ENCODE results near the gene HRCT1.
A peak's percentile ranks its signal among the peaks of the same experiment; 100 is the strongest.

Gene HRCT1

GRCh38 chr9:35863583-35863982 is 42.4 kb upstream of the HRCT1 start:
- no peak overlapping the region for H4K91ac ChIP-seq (ENCODE audit: low read depth, low read length, poor library complexity)
- no peak overlapping the region for H2BK15ac ChIP-seq (ENCODE audit: low read length)
- H3K36me3 ChIP-seq (replicated peaks in 1 of 2; ENCODE audit: control insufficient read depth in 2 of 2, insufficient read depth in 2 of 2, low read length in 2 of 2), result no peaks in the 10 kb centered on the region
- no peak overlapping the region for H2BK5ac ChIP-seq (ENCODE audit: low read length)
- H4K8ac ChIP-seq (ENCODE audit: low read depth, low read length), result no peak overlapping the region
- no peak overlapping the region for H3K4ac ChIP-seq (ENCODE audit: low read length)
- peaks cover 0 to 7% of the 10 kb centered on the region in 2 donors for H3K4me1 ChIP-seq (ENCODE audit: control insufficient read depth in 2 of 2, insufficient read depth in 1 of 2, low read depth in 1 of 2, low read length in 2 of 2)
- no peak overlapping the region for H3K4me3 ChIP-seq (ENCODE audit: low read length in 2 of 2)
- no peak overlapping the region for H2AK5ac ChIP-seq (ENCODE audit: low read depth, low read length)
- H2BK120ac ChIP-seq (ENCODE audit: low read depth, low read length), result no peak overlapping the region
- no peak overlapping the region for H3K18ac ChIP-seq (ENCODE audit: low read length)
- WGBS, 2 donors (ENCODE audit: extremely low coverage in 2 of 2, insufficient read length in 2 of 2, insufficient replicate concordance in 1 of 2), result no CpG with 5 or more reads among the region's 8 CpGs
- H2AFZ ChIP-seq (ENCODE audit: low read length), result no peak overlapping the region
- H3K27ac ChIP-seq (replicated peaks; ENCODE audit: low read length), result no peak overlapping the region
- peaks cover 0 to 11% (median 0%) of the 10 kb centered on the region in 3 experiments for H3K27me3 ChIP-seq (ENCODE audit: control insufficient read depth in 3 of 3, insufficient read depth in 3 of 3, low read depth in 1 of 3, low read length in 3 of 3)
- no peak overlapping the region for H3K23ac ChIP-seq (ENCODE audit: low read depth, low read length, poor library complexity)
- no peak overlapping the region for H3K9ac ChIP-seq (ENCODE audit: low read depth, low read length, poor library complexity)
- no peak overlapping the region for H2BK12ac ChIP-seq (ENCODE audit: low read length)
- H3K79me1 ChIP-seq (ENCODE audit: low read depth, low read length), result no peaks in the 10 kb centered on the region
- H3K4me2 ChIP-seq (ENCODE audit: insufficient read depth, low read length, poor library complexity, severe bottlenecking), result no peak overlapping the region
- H3K14ac ChIP-seq (ENCODE audit: low read length), result no peak overlapping the region
- no peak for DNase-seq (ENCODE audit: low spot score)
- no peaks in the 10 kb centered on the region for H3K9me3 ChIP-seq (replicated peaks in 1 of 2; ENCODE audit: control insufficient read depth in 2 of 2, insufficient read depth in 1 of 2, low read depth in 1 of 2, low read length in 2 of 2)

- H3K18ac ChIP-seq (ENCODE audit: low read length), result no peak overlapping the region
- no peak overlapping the region for H3K4ac ChIP-seq (ENCODE audit: low read length)
- no peaks in the 10 kb centered on the region for H3K79me1 ChIP-seq (ENCODE audit: low read depth, low read length)
- peaks cover 0 to 10% of the 10 kb centered on the region in 2 donors for H3K4me1 ChIP-seq (ENCODE audit: control insufficient read depth in 2 of 2, insufficient read depth in 1 of 2, low read depth in 1 of 2, low read length in 2 of 2)
- no peak overlapping the region for H2AK5ac ChIP-seq (ENCODE audit: low read depth, low read length)
- no peak overlapping the region for H2BK12ac ChIP-seq (ENCODE audit: low read length)
- no peak for DNase-seq (ENCODE audit: low spot score)
- no peak overlapping the region for H2BK5ac ChIP-seq (ENCODE audit: low read length)
- no peak overlapping the region for H4K91ac ChIP-seq (ENCODE audit: low read depth, low read length, poor library complexity)
- no peak overlapping the region for H3K27ac ChIP-seq (replicated peaks; ENCODE audit: low read length)
- peaks cover 0 to 3% of the 10 kb centered on the region in 2 donors for H3K9me3 ChIP-seq (replicated peaks in 1 of 2; ENCODE audit: control insufficient read depth in 2 of 2, insufficient read depth in 1 of 2, low read depth in 1 of 2, low read length in 2 of 2)
- H3K4me2 ChIP-seq (ENCODE audit: insufficient read depth, low read length, poor library complexity, severe bottlenecking), result no peak overlapping the region
- no peak overlapping the region for H2AFZ ChIP-seq (ENCODE audit: low read length)
- WGBS, 2 donors (ENCODE audit: extremely low coverage in 2 of 2, insufficient read length in 2 of 2, insufficient replicate concordance in 1 of 2), result no CpG with 5 or more reads among the region's 8 CpGs
- no peak overlapping the region for H2BK15ac ChIP-seq (ENCODE audit: low read length)
- no peak overlapping the region for H3K9ac ChIP-seq (ENCODE audit: low read depth, low read length, poor library complexity)
- no peak overlapping the region for H2BK120ac ChIP-seq (ENCODE audit: low read depth, low read length)
- no peaks in the 10 kb centered on the region for H3K36me3 ChIP-seq (replicated peaks in 1 of 2; ENCODE audit: control insufficient read depth in 2 of 2, insufficient read depth in 2 of 2, low read length in 2 of 2)
- no peak overlapping the region for H3K4me3 ChIP-seq (ENCODE audit: low read length in 2 of 2)
- no peak overlapping the region for H3K23ac ChIP-seq (ENCODE audit: low read depth, low read length, poor library complexity)
- no peak overlapping the region for H3K14ac ChIP-seq (ENCODE audit: low read length)
- H4K8ac ChIP-seq (ENCODE audit: low read depth, low read length), result no peak overlapping the region
- peaks cover 0 to 14% (median 0%) of the 10 kb centered on the region in 3 experiments for H3K27me3 ChIP-seq (ENCODE audit: control insufficient read depth in 3 of 3, insufficient read depth in 3 of 3, low read depth in 1 of 3, low read length in 3 of 3)
These were observed 41.2 kb upstream of the HRCT1 start for GRCh38 chr9:35864695-35865255.

GRCh38 chr9:35867538-35867937 is 38.5 kb upstream of the HRCT1 start:
- Histone ChIP-seq H4K8ac (ENCODE audit: low read depth, low read length) (no peak overlapping the region), H2AFZ (ENCODE audit: low read length) (no peak overlapping the region), H2AK5ac (ENCODE audit: low read depth, low read length) (peak overlapping the region; percentile 34), H3K23ac (ENCODE audit: low read depth, low read length, poor library complexity) (no peak overlapping the region), H3K36me3 (replicated peaks in 1 of 2; ENCODE audit: control insufficient read depth in 2 of 2, insufficient read depth in 2 of 2, low read length in 2 of 2) (no peaks in the 10 kb centered on the region), H3K18ac (ENCODE audit: low read length) (no peak overlapping the region), H2BK15ac (ENCODE audit: low read length) (no peak overlapping the region), H2BK120ac (ENCODE audit: low read depth, low read length) (no peak overlapping the region), H3K4me3 (ENCODE audit: low read length in 2 of 2) (no peak overlapping the region), H3K4me1 (ENCODE audit: control insufficient read depth in 2 of 2, insufficient read depth in 1 of 2, low read depth in 1 of 2, low read length in 2 of 2) (peaks cover 0 to 6% of the 10 kb centered on the region in 2 donors), H2BK12ac (ENCODE audit: low read length) (no peak overlapping the region), H3K9ac (ENCODE audit: low read depth, low read length, poor library complexity) (no peak overlapping the region), H3K27ac (replicated peaks; ENCODE audit: low read length) (no peak overlapping the region), H2BK5ac (ENCODE audit: low read length) (no peak overlapping the region), H4K91ac (ENCODE audit: low read depth, low read length, poor library complexity) (no peak overlapping the region), H3K4ac (ENCODE audit: low read length) (no peak overlapping the region), H3K4me2 (ENCODE audit: insufficient read depth, low read length, poor library complexity, severe bottlenecking) (no peak overlapping the region), H3K79me1 (ENCODE audit: low read depth, low read length) (no peaks in the 10 kb centered on the region), H3K27me3 (ENCODE audit: control insufficient read depth in 3 of 3, insufficient read depth in 3 of 3, low read depth in 1 of 3, low read length in 3 of 3) (peaks cover 0 to 14% (median 0%) of the 10 kb centered on the region in 3 experiments), H3K9me3 (replicated peaks in 1 of 2; ENCODE audit: control insufficient read depth in 2 of 2, insufficient read depth in 1 of 2, low read depth in 1 of 2, low read length in 2 of 2) (peaks cover 2 to 4% of the 10 kb centered on the region in 2 donors), H3K14ac (ENCODE audit: low read length) (no peak overlapping the region)
- no CpG with 5 or more reads among the region's 4 CpGs for WGBS, 2 donors (ENCODE audit: extremely low coverage in 2 of 2, insufficient read length in 2 of 2, insufficient replicate concordance in 1 of 2)
- no peak for DNase-seq (ENCODE audit: low spot score)

GRCh38 chr9:35868933-35869332 is 37.1 kb upstream of the HRCT1 start:
- Histone ChIP-seq H4K91ac (ENCODE audit: low read depth, low read length, poor library complexity) (peak overlapping the region; percentile 59), H3K4ac (ENCODE audit: low read length) (no peak overlapping the region), H2AK5ac (ENCODE audit: low read depth, low read length) (peak overlapping the region; percentile 43), H3K4me1 (ENCODE audit: control insufficient read depth in 2 of 2, insufficient read depth in 1 of 2, low read depth in 1 of 2, low read length in 2 of 2) (peaks cover 0 to 6% of the 10 kb centered on the region in 2 donors), H3K27me3 (ENCODE audit: control insufficient read depth in 3 of 3, insufficient read depth in 3 of 3, low read depth in 1 of 3, low read length in 3 of 3) (peaks cover 0 to 7% (median 0%) of the 10 kb centered on the region in 3 experiments), H4K8ac (ENCODE audit: low read depth, low read length) (no peak overlapping the region), H3K14ac (ENCODE audit: low read length) (no peak overlapping the region), H2BK15ac (ENCODE audit: low read length) (no peak overlapping the region), H3K27ac (replicated peaks; ENCODE audit: low read length) (no peak overlapping the region), H3K79me1 (ENCODE audit: low read depth, low read length) (no peaks in the 10 kb centered on the region), H3K9me3 (replicated peaks in 1 of 2; ENCODE audit: control insufficient read depth in 2 of 2, insufficient read depth in 1 of 2, low read depth in 1 of 2, low read length in 2 of 2) (peaks cover 2 to 4% of the 10 kb centered on the region in 2 donors), H3K18ac (ENCODE audit: low read length) (peak overlapping the region; percentile 19), H2AFZ (ENCODE audit: low read length) (no peak overlapping the region), H3K23ac (ENCODE audit: low read depth, low read length, poor library complexity) (no peak overlapping the region), H2BK5ac (ENCODE audit: low read length) (no peak overlapping the region), H2BK12ac (ENCODE audit: low read length) (no peak overlapping the region), H3K4me3 (ENCODE audit: low read length in 2 of 2) (no peak overlapping the region), H2BK120ac (ENCODE audit: low read depth, low read length) (no peak overlapping the region), H3K9ac (ENCODE audit: low read depth, low read length, poor library complexity) (no peak overlapping the region), H3K4me2 (ENCODE audit: insufficient read depth, low read length, poor library complexity, severe bottlenecking) (no peak overlapping the region), H3K36me3 (replicated peaks in 1 of 2; ENCODE audit: control insufficient read depth in 2 of 2, insufficient read depth in 2 of 2, low read length in 2 of 2) (no peaks in the 10 kb centered on the region)
- no CpG with 5 or more reads among the region's 2 CpGs for WGBS, 2 donors (ENCODE audit: extremely low coverage in 2 of 2, insufficient read length in 2 of 2, insufficient replicate concordance in 1 of 2)
- DNase-seq (ENCODE audit: low spot score), result no peak
